ENCODE results near the gene DPP6.

DPP6 gene

DNA sequence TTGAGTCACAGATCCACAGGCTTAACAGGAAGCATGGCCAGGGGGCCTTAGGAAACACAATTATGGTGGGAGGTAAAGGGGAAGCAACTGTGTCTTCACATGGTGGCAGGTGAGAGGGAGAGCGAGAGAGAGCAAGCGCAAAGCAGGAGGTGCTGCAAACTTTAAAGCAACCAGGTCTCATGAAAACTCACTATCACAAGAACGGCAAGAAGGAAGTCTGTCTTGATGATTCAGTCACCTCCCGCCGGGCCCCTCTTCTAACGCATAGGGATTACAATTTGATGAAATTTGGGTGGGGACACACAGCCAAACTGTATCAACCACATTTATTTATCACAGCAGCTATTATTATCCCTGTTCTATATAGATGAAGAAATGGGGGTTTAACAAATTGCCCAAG is 201.6 kb downstream of the DPP6 start:
- no peak for DNase-seq

DNA sequence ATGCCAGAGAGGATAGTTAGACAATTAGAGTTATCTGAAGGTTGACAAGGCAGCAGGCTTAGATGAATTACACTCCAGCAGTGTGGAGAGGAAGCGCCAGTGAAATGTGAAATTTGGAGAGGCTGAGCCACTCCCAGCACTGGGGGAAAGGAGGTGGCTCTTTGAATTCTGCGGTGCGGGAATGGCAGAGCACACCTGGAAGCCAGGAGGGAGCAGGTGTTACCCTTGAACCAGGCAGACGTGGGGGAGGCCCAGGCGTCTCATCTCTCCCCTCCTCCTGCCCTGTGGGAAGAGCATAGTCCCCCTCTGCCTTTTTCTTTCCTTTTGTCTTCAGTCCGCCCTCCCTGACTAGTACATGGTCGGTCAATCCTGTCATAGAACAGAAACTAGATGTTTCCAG is 203.1 kb downstream of the DPP6 start:
- no peak for DNase-seq

DNA sequence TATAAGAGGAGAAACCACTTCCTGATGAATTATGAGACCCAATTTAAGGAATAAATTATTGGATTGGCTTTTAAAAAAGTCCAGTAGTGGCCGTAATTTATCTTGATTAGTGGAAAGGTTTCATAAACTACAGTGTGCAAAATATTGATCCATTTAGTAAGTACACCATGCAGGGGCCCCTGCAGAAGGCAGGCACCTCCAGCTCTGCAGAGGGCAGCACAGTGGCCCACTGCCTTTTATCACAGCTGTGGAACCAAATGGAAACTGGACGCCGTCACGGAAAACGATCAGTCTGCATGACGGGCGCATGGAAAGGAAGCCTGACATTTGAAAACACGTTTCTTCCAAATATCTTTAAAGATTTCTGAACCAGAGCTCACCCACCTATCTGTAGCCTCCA is 204.0 kb downstream of the DPP6 start:
- no peak for DNase-seq

DNA sequence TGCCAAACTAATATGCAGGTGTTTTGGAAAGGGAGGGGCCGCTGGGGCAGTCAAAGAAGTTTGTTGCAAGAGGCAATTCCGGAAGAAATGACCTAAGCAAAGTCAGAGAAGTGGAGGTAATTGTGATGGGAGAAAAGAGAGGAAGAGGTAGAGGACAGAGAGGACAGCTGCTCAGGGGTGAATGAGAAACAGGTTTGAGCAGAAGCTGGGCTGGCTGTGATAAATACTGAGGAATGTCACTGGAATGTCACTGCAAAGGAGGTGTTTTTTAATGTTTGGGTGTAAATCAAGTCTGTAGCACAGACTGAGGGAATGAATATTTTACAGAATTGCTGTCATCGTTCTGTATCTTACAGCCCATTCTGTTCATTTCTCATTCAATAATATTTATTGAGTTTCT is 207.2 kb downstream of the DPP6 start:
- no peak for DNase-seq

DNA sequence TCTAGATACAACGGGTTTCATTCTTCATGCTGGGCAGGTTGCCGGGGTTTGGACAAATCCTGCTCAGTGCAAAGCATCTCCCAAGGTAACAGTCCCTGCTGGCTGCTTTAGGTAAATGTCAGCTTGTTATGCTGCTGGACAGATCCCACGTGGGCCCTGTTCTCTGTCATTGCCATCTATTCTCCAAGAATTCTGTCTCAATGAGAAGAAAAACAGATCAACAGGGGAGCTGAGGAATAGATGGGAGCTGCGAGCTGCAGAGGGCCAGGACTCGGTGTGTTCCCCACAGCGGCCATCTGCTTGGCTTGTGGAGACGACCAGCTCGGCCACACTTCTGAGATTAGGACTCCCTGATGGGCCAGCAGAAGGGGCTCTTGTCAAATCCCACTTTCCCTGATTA is 235.2 kb downstream of the DPP6 start:
- DNase-seq: no peak

DNA sequence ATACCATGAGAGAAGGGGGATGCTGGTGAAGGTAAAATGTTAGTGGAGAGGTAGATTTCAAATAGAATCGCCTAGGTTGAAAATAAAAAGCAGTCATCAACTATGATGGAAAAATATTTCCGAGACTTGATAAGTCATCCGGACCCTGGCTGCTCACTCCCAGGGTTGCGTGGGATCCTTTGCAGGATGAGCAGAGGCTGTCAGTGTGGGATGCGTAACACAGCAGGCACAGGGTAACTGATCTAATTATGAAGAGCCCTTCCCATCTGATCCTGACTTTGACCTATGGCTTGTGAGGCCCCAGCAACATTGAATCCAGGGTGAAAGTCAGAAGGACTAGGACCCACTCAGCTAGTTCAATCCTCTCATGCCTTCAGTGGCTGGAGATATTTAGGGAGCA is 236.9 kb downstream of the DPP6 start:
- DNase-seq: no peak

DNA sequence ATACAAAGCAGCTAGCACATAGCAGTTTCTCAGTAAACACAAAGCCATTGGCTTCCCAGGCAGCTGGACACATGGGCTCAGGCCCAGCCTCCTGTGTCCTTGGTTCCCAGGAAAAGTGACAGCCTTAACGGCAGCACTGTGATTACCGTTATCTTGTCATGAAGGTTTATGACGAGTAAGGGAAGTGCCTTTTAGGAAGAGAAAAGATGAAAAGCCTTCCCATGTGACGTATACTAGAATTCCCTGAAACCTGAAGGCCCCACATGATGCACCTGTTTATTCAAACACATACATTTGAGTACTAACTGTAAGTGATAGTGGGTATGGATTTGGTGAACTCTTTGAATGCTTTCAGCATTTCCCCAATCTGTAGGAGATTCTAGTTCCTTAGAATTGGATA is 244.2 kb downstream of the DPP6 start:
- no peak for DNase-seq

DNA sequence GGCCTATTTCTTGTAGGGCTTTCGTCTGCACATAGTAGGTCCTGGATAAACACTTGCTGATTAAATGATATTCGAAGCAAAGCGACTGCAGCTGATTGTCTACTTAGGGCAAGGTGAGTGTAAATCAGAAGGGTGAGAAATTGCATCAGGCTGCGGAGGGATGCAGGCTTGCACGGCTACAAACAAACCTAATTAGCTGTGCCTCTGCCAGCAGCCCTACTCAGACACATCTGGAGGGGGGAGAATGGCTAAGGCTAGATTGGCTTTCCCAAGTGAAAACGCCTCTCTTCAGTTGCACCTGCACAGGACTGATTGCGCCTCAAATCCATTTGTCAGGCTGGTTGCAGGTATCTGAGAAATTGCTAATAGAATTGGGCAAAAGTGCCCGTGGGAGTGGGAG is 247.5 kb downstream of the DPP6 start:
- DNase-seq: no peak

DNA sequence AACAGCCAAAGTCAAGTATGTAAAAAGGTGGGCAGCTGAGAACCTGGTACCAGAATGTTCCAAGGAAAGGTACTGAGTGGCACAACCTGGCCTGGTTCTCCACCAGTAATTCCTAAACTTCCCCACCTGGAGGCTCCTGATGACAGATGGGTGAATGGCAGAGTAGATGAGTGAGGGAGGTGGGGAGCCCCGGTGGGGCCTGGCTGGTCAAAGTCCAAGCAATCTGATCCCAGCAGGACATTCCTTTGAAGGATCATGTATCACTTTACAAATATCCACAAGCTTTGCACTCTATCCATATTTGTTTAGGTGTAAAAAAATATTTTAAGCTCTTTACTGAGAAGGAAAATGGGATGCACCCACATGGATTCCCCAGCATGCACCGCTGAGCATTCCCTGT is 250.2 kb downstream of the DPP6 start:
- no peak for DNase-seq

DNA sequence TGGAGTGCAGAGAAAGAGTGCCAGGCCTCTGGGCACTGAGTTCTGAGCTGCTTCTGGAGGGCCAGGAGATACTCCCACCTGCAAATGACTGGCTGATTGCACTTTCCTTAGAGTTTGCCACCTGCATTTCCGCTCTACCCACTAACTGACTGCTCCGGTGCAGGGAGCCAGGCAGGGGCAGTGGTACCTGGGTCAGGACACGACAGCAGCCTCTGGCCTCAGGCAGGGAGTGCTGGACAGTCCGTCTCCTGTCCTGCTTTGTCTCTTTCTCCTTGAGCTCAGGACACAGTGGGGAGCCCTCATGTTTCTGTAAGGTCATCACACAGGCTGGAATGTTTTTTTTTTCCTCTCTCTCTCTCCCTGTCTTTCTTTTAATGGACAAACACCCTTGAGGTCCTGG is 252.0 kb downstream of the DPP6 start:
- DNase-seq: no peak

DNA sequence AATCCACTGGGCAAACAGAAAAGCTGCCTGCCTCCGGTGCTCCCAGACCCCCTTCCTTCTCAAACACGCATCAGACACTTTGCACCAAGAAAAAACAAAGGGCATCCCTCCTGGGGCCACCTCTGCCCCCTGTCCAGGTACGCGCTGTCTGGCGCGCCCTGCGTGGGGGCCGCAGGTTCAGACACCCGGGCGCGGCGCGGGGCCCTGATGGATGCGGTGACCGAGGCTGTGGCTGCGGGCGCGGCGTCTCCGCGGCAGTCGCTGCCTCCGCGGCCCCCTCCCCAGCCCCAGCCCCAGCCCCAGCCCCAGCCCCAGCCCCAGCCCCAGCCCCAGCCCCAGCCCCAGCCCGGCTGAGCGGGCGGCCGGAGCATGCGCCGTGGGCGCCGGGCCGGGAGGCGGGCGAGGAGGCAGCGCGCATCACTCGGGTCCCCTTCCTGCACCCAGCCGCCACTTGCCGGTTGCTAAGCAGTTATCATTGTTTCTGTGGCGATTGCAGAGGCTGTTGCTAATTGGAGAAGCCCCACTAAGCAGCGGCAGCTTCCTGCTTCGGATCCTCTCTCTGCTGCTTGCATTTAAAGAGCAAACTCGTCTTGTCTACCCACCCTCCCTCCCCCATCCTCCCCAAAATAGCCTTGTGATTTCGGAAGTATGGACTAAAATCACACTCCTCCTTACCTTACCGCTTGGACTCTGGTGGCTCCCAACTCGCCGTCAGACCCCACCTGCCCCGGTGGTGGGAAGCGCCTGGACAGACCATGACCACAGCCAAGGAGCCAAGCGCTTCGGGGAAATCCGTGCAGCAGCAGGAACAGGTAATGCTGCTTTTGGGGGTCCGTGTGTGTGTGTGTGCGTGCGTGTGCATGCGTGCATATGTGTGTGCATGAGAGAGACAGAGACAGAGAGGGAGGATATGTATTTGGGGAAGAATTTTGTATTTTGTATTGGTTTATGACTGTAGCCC is 252.8 kb downstream of the DPP6 start:
- no peak for DNase-seq

DNA sequence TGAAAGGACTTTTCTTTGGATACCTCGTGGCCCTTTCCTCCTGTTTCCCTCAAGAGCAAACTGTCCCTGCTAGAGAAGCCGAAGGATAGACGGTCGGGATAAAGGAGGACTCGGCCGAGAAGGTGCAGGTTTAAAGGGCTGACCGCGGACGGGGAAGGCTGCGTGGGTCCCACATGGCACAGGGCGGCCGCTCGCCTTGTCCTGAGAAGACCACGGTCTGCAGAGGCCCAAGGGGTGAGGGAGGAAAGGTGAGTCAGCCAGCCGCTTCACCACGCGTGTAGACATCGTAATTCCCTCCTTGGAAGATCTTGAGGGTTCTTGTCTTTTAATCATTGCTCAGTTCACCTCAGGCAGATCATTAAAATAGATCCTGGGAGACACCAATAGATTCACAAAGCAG is 253.8 kb downstream of the DPP6 start:
- no peak for DNase-seq

DNA sequence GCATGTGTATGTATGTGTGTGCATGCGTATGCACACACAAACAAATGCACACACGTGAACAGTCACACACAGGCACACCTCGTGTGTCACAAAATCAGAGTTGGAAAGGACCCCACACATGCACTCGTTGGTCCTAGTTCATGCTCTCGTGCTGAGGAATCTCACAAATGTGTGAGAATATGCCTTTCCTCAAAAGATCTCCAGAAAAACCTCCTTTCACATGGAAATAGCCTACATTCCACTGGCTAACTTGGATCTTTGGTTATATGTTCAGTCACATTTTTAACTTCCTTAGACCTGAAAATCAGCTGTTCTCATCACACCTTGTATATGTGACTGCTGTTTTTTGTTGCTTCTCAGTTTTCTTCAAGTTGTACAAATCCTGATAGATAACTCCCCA is 256.7 kb downstream of the DPP6 start:
- no peak for DNase-seq

DNA sequence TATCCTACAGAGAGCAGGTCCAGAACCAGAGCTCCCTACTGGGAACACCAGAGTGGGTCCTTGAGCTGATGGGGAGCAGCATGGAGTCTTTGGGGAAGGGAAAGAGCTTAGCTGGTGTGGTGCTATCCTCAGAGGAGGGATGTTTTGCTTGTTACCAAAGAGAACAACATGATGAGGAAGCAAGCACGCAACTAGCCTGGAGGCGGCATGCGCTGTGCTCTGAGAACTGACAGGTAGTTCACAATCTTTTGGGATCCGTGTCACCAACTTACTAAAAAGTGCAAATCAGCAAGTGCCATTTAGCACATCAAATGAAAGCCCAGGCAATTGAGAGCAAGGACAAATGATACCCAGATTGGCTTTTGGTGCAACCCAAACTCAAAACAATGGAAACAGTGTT is 257.9 kb downstream of the DPP6 start:
- DNase-seq: no peak

DNA sequence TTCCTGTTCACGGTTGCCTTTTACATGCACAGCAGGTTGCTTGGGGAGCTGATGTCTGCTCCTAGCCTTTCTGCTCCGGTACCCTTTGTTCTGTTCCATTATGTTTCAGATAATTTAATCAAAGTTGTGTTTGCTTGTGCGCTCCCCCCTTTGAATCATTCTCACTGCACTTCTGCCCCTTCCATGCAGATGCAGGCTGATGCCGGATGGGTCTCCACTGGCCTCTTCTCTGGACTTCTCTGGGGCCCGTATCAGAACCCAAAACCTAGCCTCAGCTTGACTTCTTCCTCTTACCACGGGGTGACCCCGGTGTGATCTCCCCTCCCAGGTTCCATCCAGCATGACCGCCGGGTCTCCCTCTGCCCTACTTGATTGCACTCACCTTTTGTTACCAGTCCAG is 272.0 kb downstream of the DPP6 start:
- DNase-seq: no peak

DNA sequence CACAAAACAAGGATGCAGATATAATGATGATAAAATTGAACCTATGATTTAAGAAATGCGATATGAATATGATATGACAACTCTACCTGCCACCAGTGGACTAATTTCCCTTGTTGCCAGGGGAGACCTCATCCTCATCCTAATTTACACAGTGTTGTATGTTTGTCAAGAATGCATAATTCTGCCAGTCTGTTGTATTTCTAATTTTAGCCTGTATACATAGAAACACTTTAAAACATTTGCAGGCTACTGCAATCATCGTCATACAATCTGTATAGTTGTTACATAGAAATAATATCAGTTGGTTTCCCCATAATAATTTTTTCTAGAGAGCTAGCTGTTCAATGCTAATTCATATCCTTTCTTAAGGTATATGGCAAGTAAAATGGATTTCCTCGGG is 274.2 kb downstream of the DPP6 start:
- no peak for DNase-seq

DNA sequence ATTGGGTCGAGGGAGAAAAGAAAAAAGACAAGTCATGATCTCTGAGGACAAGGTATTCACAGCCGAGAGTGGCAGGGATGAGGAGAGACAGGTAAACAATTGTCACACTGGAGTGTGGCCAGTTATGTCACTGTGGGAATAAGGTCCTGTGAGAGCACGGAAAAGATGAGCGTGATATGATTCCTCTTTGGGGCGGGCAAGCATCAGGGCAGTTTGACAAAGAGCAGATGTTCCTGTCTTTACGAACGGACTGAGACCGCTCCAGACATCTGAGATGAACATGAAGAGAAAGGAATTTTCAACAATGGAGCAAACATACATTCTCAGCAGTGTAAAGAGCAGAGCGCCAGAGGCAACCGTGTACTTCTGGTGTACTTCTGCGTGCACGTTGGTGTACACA is 278.1 kb downstream of the DPP6 start:
- DNase-seq: no peak

DNA sequence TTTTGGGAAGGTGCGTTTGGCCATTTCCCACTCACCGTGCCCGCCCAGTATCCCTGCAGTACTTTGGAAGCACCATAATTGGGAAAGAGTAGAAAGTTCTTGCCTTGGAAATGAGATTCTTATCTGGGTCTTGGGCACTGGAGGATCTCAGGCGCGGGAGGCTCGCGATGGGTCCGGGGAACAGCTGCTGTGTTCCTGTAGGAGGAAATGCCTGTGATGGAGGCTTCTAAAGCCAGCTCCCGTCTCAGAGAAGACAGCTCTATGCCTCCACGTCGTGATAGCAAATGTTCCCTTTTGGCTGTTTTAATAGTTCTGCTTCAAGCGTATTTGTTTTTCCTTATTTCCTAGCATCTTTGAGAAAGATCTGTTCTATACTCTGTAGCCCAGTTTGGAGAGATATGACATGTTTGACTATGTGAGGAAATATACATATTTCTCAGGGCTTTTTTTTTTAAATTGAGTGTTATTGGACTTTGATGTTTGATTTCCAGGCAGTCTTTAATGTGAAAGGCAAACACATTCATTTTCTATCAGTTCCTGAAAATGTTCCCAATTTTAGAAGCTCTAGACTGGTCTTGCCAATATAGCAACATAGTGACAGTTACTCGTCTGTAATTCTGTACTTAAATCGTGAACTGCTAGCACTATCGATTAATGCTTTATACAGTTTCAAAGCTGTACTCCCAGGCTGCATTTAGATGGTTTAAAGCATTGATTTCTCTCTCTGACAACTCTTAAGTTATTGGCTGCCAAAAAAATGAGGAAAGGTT is 280.8 kb downstream of the DPP6 start:
- no peak for DNase-seq

DNA sequence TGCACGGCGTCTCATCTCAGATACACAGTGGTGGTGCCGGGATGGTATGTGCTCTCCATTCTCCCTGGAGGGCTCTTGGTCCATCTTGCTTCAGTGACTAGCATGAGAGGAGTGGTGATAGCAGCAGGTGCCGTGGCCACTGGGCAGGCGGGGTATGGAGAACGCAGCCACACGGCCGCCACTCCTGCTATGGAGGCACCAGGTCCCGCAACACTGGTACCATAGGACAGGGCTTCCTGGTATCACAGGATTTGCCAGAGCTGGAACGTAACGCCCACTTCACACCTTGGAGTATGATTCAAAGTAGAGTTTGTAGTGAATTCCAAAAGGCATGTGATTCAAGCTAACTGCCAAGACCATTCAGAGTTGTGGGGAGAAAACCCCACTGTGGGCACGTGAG is 284.1 kb downstream of the DPP6 start:
- no peak for DNase-seq

DNA sequence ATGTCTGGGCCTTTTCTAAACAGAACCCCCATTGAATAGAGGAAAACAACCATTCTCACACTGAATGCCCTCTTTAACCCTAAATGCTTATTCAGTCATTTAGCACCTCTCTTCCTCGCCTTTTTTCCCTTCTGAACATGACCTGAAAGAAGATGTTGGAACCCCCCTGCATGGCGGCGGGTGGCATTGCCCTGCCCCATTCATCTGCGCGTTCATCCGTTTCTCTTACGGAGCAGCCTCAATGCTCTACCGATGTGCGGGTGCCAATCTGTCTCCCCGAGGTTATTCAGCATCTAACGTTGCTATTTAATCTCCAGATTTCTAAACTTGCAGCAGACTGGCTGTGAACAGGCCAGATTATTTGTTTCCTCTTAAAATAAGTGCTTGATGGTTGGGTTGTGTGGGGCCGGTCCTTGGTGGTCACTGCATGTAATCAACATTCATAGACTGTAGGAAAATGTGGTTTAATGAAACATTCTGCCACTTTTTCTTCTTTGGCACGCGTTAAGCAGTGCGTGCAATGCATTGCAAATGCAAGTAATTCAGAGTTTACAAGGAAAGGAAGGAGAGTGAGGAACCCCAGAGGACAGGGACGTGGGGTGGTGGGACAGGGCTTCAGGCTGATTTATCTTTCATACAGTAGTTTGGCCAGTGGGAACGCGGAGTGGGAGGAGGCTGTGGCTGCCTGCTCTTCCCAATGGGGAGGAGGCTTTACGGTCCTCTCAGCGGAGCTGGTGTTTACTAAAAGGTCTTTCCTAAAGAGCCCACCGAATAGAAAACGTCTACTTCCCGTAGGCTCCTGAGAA is 286.7 kb downstream of the DPP6 start:
- no peak for DNase-seq

DNA sequence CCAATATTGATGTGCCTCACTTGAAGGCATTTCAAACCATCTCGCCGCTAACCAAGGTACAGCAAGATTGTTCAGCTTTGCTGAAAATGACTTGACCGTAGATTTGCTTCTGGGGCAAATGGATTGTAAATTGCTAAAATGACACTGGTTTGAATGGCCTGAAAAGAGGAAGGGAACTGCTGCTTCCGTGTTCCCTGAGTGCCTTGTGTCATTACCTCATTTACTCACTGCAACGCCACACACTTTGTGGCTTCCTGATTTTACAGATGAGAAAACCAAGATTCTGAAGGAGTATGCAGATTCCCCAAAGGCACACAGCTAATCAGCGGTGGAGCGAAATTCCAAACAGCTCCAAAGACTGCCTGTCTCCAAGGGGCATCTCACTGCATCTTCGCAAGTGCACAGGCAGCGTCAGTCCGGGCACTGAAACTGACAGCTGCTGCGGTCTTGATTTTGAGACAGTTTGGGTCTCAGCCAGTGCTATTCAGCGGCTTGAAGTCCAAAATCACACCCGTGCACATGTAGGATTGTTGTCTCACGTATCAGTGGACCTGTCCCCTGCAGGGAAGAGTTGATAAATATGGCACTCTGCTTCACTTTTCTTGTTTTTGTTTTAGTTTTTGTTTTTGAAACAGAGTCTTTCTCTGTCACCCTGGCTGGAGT is 290.9 kb downstream of the DPP6 start:
- DNase-seq: no peak

DNA sequence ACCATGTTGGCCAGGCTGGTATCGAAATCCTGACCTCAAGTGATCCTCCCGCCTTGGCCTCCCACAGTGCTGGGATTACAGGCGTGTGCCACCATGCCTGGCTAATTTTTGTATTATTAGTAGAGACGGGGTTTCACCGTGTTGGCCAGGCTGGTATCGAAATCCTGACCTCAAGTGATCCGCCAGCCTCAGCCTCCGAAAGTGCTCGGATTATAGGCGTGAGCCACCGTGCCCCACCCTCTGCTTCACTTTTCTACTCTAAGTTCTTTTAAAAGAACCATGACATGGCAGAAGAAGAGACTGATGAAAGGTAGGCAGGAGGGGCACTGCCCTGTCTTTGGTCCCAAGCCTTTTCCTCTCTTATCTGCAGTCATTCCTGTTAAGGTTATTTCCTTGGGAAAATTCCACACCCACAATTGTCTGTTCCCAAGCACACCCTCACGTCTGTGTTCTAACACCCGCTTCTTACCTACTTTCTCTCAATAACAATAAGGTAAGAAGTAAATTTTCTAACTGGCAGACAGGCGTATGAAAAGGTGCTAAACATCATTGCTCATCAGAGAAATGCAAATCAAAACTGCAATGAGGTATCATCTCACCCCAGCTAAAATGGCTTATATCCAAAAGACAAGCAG is 291.7 kb downstream of the DPP6 start:
- no peak for DNase-seq

Data from NCI-H226 (cell line).